NCI-H460 (cell line): Measurements from ENCODE around the gene PKIB. TPM values are rescaled to one million over a fixed set of nuclear protein-coding genes. Genes with fewer than 3 reads are reported as not detected.

Experiments used
- small RNA-seq, 2 experiments: library from RNA; depleted of rRNA; stranded (forward); fragments of <200 nt; gene quantifications; one replicate each; pipeline ENCODE3, GENCODE V24; 2014
- total RNA-seq: library from RNA; depleted of rRNA; stranded (reverse); fragments of >200 nt; shearing (Covaris generic); gene quantifications from 2 replicates; pipeline ENCODE4 v1.2.3, GENCODE V29; 2014; rRNA removed

PKIB gene
- total RNA-seq, 1 experiment from 2014 or later: not detected

Small RNA genes lying within 50 kb of the gene (small RNA-seq; reads per million reads assigned to genes)
- 0 reads per million in 2 experiments for gene RN7SL564P

Other genes starting within 250 kb of the PKIB start
- gene HSF2, start 210.8 kb upstream of the PKIB start, total RNA-seq: 18.8 and 21.3 TPM in 2 replicates
- 80.1 and 94.1 TPM in 2 replicates for gene SERINC1, start 138.6 kb upstream of the PKIB start, total RNA-seq
- gene FABP7, start 169.3 kb downstream of the PKIB start, total RNA-seq: not detected in 2 replicates
- gene SMPDL3A, start 178.9 kb downstream of the PKIB start, total RNA-seq: 2.0 and 2.3 TPM in 2 replicates